Endodermal cell (in vitro differentiated cells): ENCODE measurements around the gene CFAP46. TPM values are rescaled to one million over a fixed set of nuclear protein-coding genes. Genes with fewer than 3 reads are reported as not detected.
"Not testable (repeated sequence)": the region's sequence is repeated elsewhere in the genome, so short reads cannot be mapped to it uniquely, and the experiment has no call there.

Experiments used
- DNase-seq: peaks from one replicate; pipeline ENCODE4 v3.0.0-alpha.2; 2017
- H3K27ac ChIP-seq: 2 replicates; pipeline ENCODE4 v1.5.1; 2013; ENCODE audit warnings: mild to moderate bottlenecking, low read depth, low read length, moderate library complexity
- H3K27me3 ChIP-seq: 2 replicates; pipeline ENCODE4 v1.6.1; 2013; ENCODE audit warnings: mild to moderate bottlenecking, low read length, moderate library complexity; ENCODE audit not compliant: insufficient read depth, control insufficient read depth, poor library complexity, severe bottlenecking
- H3K36me3 ChIP-seq: 2 replicates; pipeline ENCODE4 v1.7.0; 2013; ENCODE audit warnings: mild to moderate bottlenecking, low read length, moderate library complexity; ENCODE audit not compliant: control insufficient read depth, insufficient read depth
- H3K4me1 ChIP-seq: one replicate; pipeline ENCODE4 v1.7.0; 2013; ENCODE audit warnings: low read length; ENCODE audit not compliant: control insufficient read depth, insufficient read depth
- H3K4me3 ChIP-seq: 2 replicates; pipeline ENCODE4 v1.5.1; 2013; ENCODE audit warnings: mild to moderate bottlenecking, low read length, moderate library complexity
- H3K9ac ChIP-seq: 2 replicates; pipeline ENCODE4 v1.6.1; 2013; ENCODE audit warnings: mild to moderate bottlenecking, low read length, moderate library complexity; ENCODE audit not compliant: poor library complexity, severe bottlenecking; ENCODE audit errors: extremely low read depth
- H3K9me3 ChIP-seq: 2 replicates; pipeline ENCODE4 v1.6.1; 2013; ENCODE audit warnings: mild to moderate bottlenecking, low read length, moderate library complexity; ENCODE audit not compliant: control insufficient read depth
- H3K27ac Mint-ChIP-seq: 2 replicates; pipeline ENCODE4 v1.8.0; 2020; ENCODE audit warnings: mixed read lengths
- H3K27me3 Mint-ChIP-seq: 2 replicates; pipeline ENCODE4 v1.8.0; 2021; ENCODE audit warnings: mild to moderate bottlenecking, mixed read lengths; ENCODE audit not compliant: insufficient read depth
- H3K36me3 Mint-ChIP-seq: 2 replicates; pipeline ENCODE4 v1.8.0; 2020; ENCODE audit warnings: low read depth, mixed read lengths
- H3K4me1 Mint-ChIP-seq: 2 replicates; pipeline ENCODE4 v1.8.0; 2020; ENCODE audit warnings: mixed read lengths
- H3K4me3 Mint-ChIP-seq: 2 replicates; pipeline ENCODE4 v1.8.0; 2020; ENCODE audit warnings: mild to moderate bottlenecking, moderate library complexity, mixed read lengths
- H3K9me3 Mint-ChIP-seq: 2 replicates; pipeline ENCODE4 v1.8.0; 2020; ENCODE audit warnings: mild to moderate bottlenecking, mixed read lengths
- CTCF ChIP-seq: fragments of 200-600 bp; sonication (generic); conservative IDR thresholded peaks from 2 replicates; pipeline ENCODE4 v1.5.0; 2021; ENCODE audit warnings: antibody characterized with exemption, mild to moderate bottlenecking
- whole genome bisulfite sequencing, 2 experiments: methylation state at CpG; one replicate each; pipeline versions ENCODE4 v1.1.5 to v1.1.7; 2013; ENCODE audit warnings: missing lambda C conversion rate in 2 of 2, mixed read lengths in 1 of 2; ENCODE audit not compliant: insufficient coverage in 1 of 2, insufficient read length in 1 of 2; 5-methylcytosine and 5-hydroxymethylcytosine counted together
- total RNA-seq, 2 donors: library from RNA; stranded (reverse); fragmentation: NEBNext Ultra II Directional in 1 of 2; extraction: Animal tissue kit (Norgen Biotek cat#: 25700) in 1 of 2; gene quantifications; 2 replicates in 1 of 2; 3 replicates in 1 of 2; pipeline ENCODE4 v1.2.1, GENCODE V29; 2021

Gene CFAP46
- total RNA-seq, 2 donors from 2014 or later = 9.9 to 10.5 TPM

GRCh38 chr10:132934953-132935352 is 7.4 kb downstream of the CFAP46 start:
- H3K4me3 ChIP-seq = no peak overlapping the region
- no peaks in the 10 kb centered on the region for H3K27me3 ChIP-seq
- no peak for DNase-seq
- Mint-ChIP-seq H3K27ac (no peak overlapping the region), H3K4me1 (peaks cover 4% of the 10 kb centered on the region), H3K36me3 (peaks cover 11% of the 10 kb centered on the region), H3K27me3 (no peaks in the 10 kb centered on the region), H3K9me3 (no peaks in the 10 kb centered on the region), H3K4me3 (no peak overlapping the region)
- no peak for TF ChIP-seq CTCF
- H3K9ac ChIP-seq = no peak overlapping the region
- no peaks in the 10 kb centered on the region for H3K9me3 ChIP-seq
- WGBS, 2 experiments = 90 to 94% methylated on average over 5 to 6 of the region's 6 CpGs
- H3K4me1 ChIP-seq = no peaks in the 10 kb centered on the region
- peaks cover 30% of the 10 kb centered on the region for H3K36me3 ChIP-seq
- no peak overlapping the region for H3K27ac ChIP-seq

- no peak overlapping the region for H3K4me3 ChIP-seq
- no peaks in the 10 kb centered on the region for H3K27me3 Mint-ChIP-seq
- no peak overlapping the region for H3K4me3 Mint-ChIP-seq
- H3K4me1 Mint-ChIP-seq = peaks cover 4% of the 10 kb centered on the region
- H3K27me3 ChIP-seq = no peaks in the 10 kb centered on the region
- peaks cover 3% of the 10 kb centered on the region for H3K36me3 Mint-ChIP-seq
- H3K4me1 ChIP-seq = no peaks in the 10 kb centered on the region
- H3K9me3 Mint-ChIP-seq = no peaks in the 10 kb centered on the region
- no peak overlapping the region for H3K9ac ChIP-seq
- H3K9me3 ChIP-seq = no peaks in the 10 kb centered on the region
- peaks cover 29% of the 10 kb centered on the region for H3K36me3 ChIP-seq
- no peak for TF ChIP-seq CTCF
- no peak overlapping the region for H3K27ac Mint-ChIP-seq
- no peak overlapping the region for H3K27ac ChIP-seq
- no peak for DNase-seq
- 92 to 98% methylated on average over 27 to 30 of the region's 30 CpGs for WGBS, 2 experiments
Measured at GRCh38 chr10:132933308-132934042, 8.9 kb downstream of the CFAP46 start.

GRCh38 chr10:132932461-132933307 is 9.7 kb downstream of the CFAP46 start:
- no peak overlapping the region for H3K4me3 Mint-ChIP-seq
- Histone ChIP-seq H3K9me3 (no peaks in the 10 kb centered on the region), H3K4me3 (no peak overlapping the region), H3K27ac (peak overlapping the region; percentile 10), H3K4me1 (no peaks in the 10 kb centered on the region), H3K9ac (no peak overlapping the region), H3K27me3 (no peaks in the 10 kb centered on the region), H3K36me3 (peaks cover 24% of the 10 kb centered on the region)
- peaks cover 4% of the 10 kb centered on the region for H3K4me1 Mint-ChIP-seq
- H3K27ac Mint-ChIP-seq = peak overlapping the region; percentile 77
- no peaks in the 10 kb centered on the region for H3K9me3 Mint-ChIP-seq
- DNase-seq = no peak
- peaks cover 3% of the 10 kb centered on the region for H3K36me3 Mint-ChIP-seq
- no peak for TF ChIP-seq CTCF
- no peaks in the 10 kb centered on the region for H3K27me3 Mint-ChIP-seq
- WGBS, 2 experiments = 91 to 92% methylated on average over 16 to 25 of the region's 25 CpGs

GRCh38 chr10:132931258-132932250 is 10.8 kb downstream of the CFAP46 start:
- H3K36me3 Mint-ChIP-seq, H3K9me3 Mint-ChIP-seq, H3K27ac ChIP-seq, DNase-seq, H3K9ac ChIP-seq, H3K4me3 Mint-ChIP-seq, H3K27me3 Mint-ChIP-seq, H3K9me3 ChIP-seq, H3K4me1 Mint-ChIP-seq, H3K27me3 ChIP-seq, H3K4me1 ChIP-seq, H3K4me3 ChIP-seq: not testable (repeated sequence)
- H3K27ac Mint-ChIP-seq = peak overlapping the region; percentile 77
- H3K36me3 ChIP-seq = peaks cover 13% of the 10 kb centered on the region
- 90% methylated on average over 2 to 6 of the region's 6 CpGs for WGBS, 2 experiments
